Stimulated activated naive CD8-positive, alpha-beta T cell treated with anti-CD3 and anti-CD28 coated beads, Interleukin-15, Interleukin-2, amounts not matched to agents 100 ng/mL and 50 ng/mL, for 24 hours (primary cell): ENCODE data around the gene CIB4.

Source experiments
- H3K27ac Mint-ChIP-seq: one replicate; pipeline ENCODE4 v1.8.0; 2021; ENCODE audit warnings: mild to moderate bottlenecking, mixed read lengths
- H3K27me3 Mint-ChIP-seq: one replicate; pipeline ENCODE4 v1.8.0; 2021; ENCODE audit warnings: mixed read lengths
- H3K36me3 Mint-ChIP-seq: one replicate; pipeline ENCODE4 v1.8.0; 2021; ENCODE audit warnings: low read depth, mixed read lengths
- H3K4me1 Mint-ChIP-seq: one replicate; pipeline ENCODE4 v1.8.0; 2021; ENCODE audit warnings: low read depth, mixed read lengths
- H3K4me3 Mint-ChIP-seq: one replicate; pipeline ENCODE4 v1.8.0; 2021; ENCODE audit warnings: mild to moderate bottlenecking, mixed read lengths
- H3K9me3 Mint-ChIP-seq: one replicate; pipeline ENCODE4 v1.8.0; 2021; ENCODE audit warnings: mixed read lengths

CIB4 gene

DNA sequence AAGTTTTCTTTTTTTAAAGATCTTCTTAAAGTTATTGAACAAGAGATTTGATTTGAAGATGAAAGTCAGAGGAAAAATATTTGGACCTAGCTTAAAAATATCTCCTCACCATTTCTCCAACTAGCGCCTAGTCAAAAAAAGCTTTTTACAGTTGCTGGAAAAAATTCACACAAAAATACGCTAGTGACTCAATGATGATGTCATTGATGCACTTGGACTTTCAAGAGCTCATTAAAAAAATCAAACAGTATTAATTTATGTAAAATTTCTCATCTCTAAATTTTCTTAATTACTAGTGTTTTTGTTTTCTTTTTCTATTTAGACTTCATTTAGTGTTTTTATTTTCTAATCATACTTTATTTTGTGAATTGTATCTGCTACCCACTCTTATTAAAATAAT lies 41.8 kb downstream of the CIB4 start:
- Mint-ChIP-seq H3K4me1 (peaks cover 6% of the 10 kb centered on the region), H3K27ac (no peak overlapping the region), H3K9me3 (no peaks in the 10 kb centered on the region), H3K27me3 (peaks cover 48% of the 10 kb centered on the region), H3K36me3 (no peaks in the 10 kb centered on the region), H3K4me3 (no peak overlapping the region)

GRCh38 chr2:26598996-26599373 lies 42.2 kb downstream of the CIB4 start:
- Mint-ChIP-seq H3K4me1 (peaks cover 6% of the 10 kb centered on the region), H3K36me3 (no peaks in the 10 kb centered on the region), H3K27me3 (peaks cover 49% of the 10 kb centered on the region), H3K27ac (no peak overlapping the region), H3K4me3 (no peak overlapping the region), H3K9me3 (no peaks in the 10 kb centered on the region)

DNA sequence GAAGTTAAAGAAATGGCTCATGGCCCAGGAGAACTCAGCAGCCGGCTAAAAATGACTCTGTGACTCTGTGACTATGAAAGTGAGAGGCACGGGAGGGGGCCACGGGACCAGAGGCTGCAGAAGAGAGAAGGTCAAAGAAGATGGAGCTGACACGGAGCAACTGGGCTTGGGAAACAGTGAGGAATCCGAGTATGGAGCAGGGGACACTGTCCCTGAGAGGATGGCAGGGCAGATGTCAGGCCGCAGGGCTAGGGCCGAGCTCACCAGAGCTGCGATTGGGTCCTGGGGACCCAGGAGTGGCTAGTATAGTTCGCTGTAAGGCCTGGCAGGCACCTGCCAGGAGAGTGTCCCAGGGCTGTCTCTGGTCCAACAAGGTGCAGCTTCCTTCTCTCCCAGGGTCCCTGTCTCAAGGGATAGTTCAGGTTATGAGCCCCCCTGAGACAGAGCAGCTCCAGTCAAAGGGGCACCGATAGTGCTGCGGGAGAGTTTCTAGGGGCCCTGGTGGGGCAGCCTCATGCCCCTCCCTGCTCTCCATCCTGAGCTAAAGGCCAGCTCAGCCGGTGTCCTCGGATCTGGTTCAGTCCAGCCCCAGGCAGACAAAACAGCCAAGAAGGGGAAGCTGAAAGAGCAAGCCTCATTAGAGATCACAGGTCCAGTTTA lies 42.7 kb downstream of the CIB4 start:
- H3K27me3 Mint-ChIP-seq, result peaks cover 54% of the 10 kb centered on the region

DNA sequence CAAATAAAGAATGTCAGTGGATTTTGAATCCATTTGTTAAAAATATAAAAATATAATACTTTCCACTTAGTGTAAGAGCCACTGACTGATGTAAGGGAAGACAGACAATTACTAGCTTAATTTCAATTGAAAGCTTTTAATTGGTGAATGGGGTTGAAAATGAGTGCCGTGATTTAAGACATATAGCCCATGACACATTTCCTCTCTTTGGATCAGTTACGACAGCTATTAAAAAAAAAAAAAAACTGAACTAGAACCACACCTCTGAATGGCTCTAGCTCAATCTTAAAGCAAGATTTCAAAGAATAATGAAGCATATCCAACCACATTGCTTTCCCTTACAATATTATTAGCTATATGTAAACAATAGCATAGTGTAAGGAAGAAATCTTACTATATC lies 44.0 kb downstream of the CIB4 start:
- no peaks in the 10 kb centered on the region for H3K36me3 Mint-ChIP-seq
- H3K9me3 Mint-ChIP-seq, result no peaks in the 10 kb centered on the region
- peaks cover 52% of the 10 kb centered on the region for H3K27me3 Mint-ChIP-seq
- H3K4me1 Mint-ChIP-seq, result peaks cover 12% of the 10 kb centered on the region
- H3K27ac Mint-ChIP-seq, result no peak overlapping the region
- no peak overlapping the region for H3K4me3 Mint-ChIP-seq

More for the DNA sequence above, 42.7 kb downstream of the CIB4 start:
- H3K36me3 Mint-ChIP-seq, result no peaks in the 10 kb centered on the region
- no peak overlapping the region for H3K4me3 Mint-ChIP-seq
- H3K4me1 Mint-ChIP-seq, result peaks cover 6% of the 10 kb centered on the region
- H3K9me3 Mint-ChIP-seq, result no peaks in the 10 kb centered on the region
- no peak overlapping the region for H3K27ac Mint-ChIP-seq

GRCh38 chr2:26595146-26595545 lies 46.0 kb downstream of the CIB4 start:
- Mint-ChIP-seq H3K27me3 (peaks cover 43% of the 10 kb centered on the region), H3K4me3 (no peak overlapping the region), H3K9me3 (no peaks in the 10 kb centered on the region), H3K27ac (no peak overlapping the region), H3K36me3 (no peaks in the 10 kb centered on the region), H3K4me1 (peaks cover 23% of the 10 kb centered on the region)

- peak overlapping the region; percentile 60 for H3K27ac Mint-ChIP-seq
- H3K4me1 Mint-ChIP-seq, result peaks cover 23% of the 10 kb centered on the region
- H3K4me3 Mint-ChIP-seq, result no peak overlapping the region
- peaks cover 39% of the 10 kb centered on the region for H3K27me3 Mint-ChIP-seq
- no peaks in the 10 kb centered on the region for H3K36me3 Mint-ChIP-seq
- no peaks in the 10 kb centered on the region for H3K9me3 Mint-ChIP-seq
Observed at GRCh38 chr2:26591619-26592505, 49.3 kb downstream of the CIB4 start.

DNA sequence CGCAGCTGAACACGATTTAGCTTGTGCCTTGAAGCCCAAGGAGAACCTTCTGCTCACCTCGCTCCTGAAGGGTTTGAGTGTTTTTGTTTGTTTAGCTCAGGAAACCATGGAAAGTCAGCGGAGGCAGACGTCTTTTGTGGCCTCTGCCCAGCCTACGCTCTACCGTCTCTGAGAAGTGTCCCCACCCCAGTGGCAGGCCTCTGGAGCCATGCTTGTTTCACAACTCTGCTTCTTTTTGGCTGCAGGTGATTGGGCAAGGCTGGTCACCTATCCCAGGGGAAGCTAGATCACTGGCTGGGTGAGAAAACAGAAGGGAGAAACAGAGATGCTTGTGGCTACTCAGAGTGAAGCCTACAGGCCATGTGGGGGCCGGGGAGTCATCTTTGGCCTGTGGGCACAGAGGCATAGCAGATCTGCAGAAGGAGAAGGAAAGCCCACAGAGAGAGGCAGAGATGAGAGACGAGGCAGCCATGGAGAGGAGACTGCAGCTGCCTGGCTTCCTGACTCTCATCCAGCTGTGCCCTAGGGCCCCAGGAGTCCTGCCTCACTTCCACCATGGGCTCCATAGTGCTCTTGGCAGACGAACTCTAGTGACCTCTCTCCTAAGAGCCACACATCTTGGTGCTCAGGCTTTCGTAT lies 50.1 kb downstream of the CIB4 start:
- Mint-ChIP-seq H3K4me3 (no peak overlapping the region), H3K9me3 (no peaks in the 10 kb centered on the region), H3K4me1 (peaks cover 22% of the 10 kb centered on the region), H3K27ac (no peak overlapping the region), H3K36me3 (no peaks in the 10 kb centered on the region), H3K27me3 (peaks cover 42% of the 10 kb centered on the region)

DNA sequence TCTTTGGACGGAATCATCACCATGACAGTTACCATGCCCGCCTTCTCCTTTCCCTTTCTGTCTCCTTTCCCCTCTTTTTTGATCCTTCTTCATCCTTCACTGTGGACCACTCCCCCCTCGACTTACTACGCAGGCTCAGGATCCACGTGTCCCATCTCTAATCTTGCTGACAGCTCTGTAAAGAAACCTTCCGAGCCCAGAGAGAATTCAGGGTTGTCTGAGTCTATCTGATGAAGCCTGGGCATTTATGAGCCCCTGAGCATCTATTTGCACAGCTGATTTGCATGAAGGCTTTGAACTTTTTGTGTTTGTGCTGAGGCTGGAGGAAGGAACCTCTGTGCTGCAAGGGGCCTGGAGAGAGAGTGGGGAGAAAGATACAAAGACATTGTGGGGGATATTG lies 50.7 kb downstream of the CIB4 start:
- Mint-ChIP-seq H3K4me1 (peaks cover 17% of the 10 kb centered on the region), H3K27me3 (peaks cover 42% of the 10 kb centered on the region), H3K36me3 (no peaks in the 10 kb centered on the region)

DNA sequence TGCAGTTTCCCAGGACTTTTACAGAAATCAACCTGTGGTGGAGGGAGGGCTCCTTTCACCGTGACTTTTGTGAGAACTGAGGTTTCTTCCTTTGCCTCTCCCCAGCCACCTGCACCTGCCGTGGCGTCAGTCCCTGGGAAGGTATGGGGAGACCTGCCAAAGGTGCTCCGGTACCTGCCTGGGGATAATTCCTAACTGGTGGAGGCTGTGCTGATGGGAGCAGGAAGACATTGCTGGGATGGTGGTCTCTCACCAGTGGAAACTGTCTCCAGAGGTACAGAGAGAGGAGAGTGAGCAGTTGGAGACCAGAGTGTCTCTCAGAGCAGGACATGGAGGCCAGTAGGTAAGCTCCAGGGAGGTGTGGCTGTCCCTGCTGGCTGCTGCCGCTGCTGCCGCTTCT lies 52.6 kb downstream of the CIB4 start:
- Mint-ChIP-seq H3K27ac (no peak overlapping the region), H3K9me3 (no peaks in the 10 kb centered on the region)

More for the DNA sequence above, 50.7 kb downstream of the CIB4 start:
- no peak overlapping the region for H3K27ac Mint-ChIP-seq
- no peaks in the 10 kb centered on the region for H3K9me3 Mint-ChIP-seq
- H3K4me3 Mint-ChIP-seq, result no peak overlapping the region

DNA sequence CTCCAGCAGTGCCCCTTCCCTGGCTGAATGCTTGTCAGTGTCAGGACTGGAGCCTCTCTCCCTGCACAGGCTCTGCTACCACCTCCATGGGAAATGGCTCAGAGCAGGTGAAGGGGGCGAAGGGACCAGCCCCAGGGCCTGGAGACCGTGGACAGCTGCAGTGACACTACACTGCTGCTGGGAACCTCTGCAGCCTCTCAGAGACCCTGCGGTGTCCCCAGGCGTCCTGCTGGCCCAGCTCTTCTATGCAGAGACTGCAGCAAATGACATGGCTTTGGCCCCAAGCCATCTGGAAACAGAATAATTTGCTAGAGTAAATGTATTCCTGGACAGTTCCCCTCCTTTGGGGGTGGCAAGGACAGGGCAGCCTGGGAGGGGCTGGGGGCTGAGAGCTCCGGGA lies 53.2 kb downstream of the CIB4 start:
- peaks cover 22% of the 10 kb centered on the region for H3K27me3 Mint-ChIP-seq
- H3K4me3 Mint-ChIP-seq, result no peak overlapping the region
- no peaks in the 10 kb centered on the region for H3K36me3 Mint-ChIP-seq
- H3K27ac Mint-ChIP-seq, result no peak overlapping the region
- no peaks in the 10 kb centered on the region for H3K9me3 Mint-ChIP-seq
- peaks cover 17% of the 10 kb centered on the region for H3K4me1 Mint-ChIP-seq

More for the DNA sequence above, 52.6 kb downstream of the CIB4 start:
- Mint-ChIP-seq H3K27me3 (peaks cover 24% of the 10 kb centered on the region), H3K36me3 (no peaks in the 10 kb centered on the region), H3K4me3 (no peak overlapping the region), H3K4me1 (peaks cover 17% of the 10 kb centered on the region)

DNA sequence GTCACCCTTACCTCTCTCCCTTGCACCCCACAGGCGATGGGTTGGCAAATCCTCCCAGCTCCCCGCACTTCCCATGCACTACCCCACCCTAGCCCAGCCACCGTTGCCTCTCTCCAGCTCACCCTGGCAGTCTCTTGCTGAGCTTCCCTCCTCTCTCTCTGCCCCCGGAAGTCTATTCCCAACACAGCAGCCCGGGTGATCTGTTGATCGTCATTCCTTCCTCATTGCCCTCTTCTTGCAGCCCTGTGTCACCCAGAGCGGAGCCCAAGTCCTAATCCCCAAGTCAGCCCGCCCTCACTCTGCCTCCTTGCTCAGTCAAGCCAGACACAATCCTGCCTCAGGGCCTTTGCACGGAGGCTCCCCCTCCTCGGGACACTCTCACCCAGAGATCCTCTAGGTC lies 55.2 kb downstream of the CIB4 start:
- Mint-ChIP-seq H3K4me1 (peaks cover 1% of the 10 kb centered on the region), H3K9me3 (no peaks in the 10 kb centered on the region), H3K27me3 (peaks cover 16% of the 10 kb centered on the region), H3K27ac (no peak overlapping the region), H3K4me3 (no peak overlapping the region), H3K36me3 (no peaks in the 10 kb centered on the region)

GRCh38 chr2:26585100-26585499 lies 56.1 kb downstream of the CIB4 start:
- no peaks in the 10 kb centered on the region for H3K4me1 Mint-ChIP-seq
- no peaks in the 10 kb centered on the region for H3K9me3 Mint-ChIP-seq
- no peak overlapping the region for H3K4me3 Mint-ChIP-seq
- H3K27ac Mint-ChIP-seq, result no peak overlapping the region
- H3K36me3 Mint-ChIP-seq, result no peaks in the 10 kb centered on the region
- peaks cover 12% of the 10 kb centered on the region for H3K27me3 Mint-ChIP-seq

DNA sequence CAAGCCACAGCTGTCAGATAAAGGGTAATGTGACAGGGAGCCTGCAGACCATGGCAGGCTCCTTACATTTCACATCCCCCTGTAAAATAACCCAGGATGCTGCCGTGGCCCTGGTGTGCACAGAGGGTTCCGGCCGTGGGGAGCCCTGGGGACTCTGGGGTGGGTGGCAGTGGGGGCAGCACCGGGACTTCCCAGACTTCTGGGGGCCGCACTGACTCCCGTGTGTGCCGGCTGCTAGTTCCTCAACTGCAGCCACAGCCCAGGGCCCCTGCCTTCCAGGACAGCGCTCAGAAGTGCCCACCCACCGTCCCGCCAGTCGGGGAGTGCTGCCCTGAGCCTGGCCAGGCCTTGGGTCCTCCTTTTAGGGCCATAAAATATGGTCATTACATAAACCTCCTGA lies 56.5 kb downstream of the CIB4 start:
- H3K4me1 Mint-ChIP-seq, result no peaks in the 10 kb centered on the region
- no peaks in the 10 kb centered on the region for H3K36me3 Mint-ChIP-seq
- no peak overlapping the region for H3K27ac Mint-ChIP-seq
- H3K27me3 Mint-ChIP-seq, result peaks cover 12% of the 10 kb centered on the region
- H3K4me3 Mint-ChIP-seq, result no peak overlapping the region
- no peaks in the 10 kb centered on the region for H3K9me3 Mint-ChIP-seq

GRCh38 chr2:26584191-26584590 lies 57.0 kb downstream of the CIB4 start:
- H3K4me1 Mint-ChIP-seq, result no peaks in the 10 kb centered on the region
- H3K27ac Mint-ChIP-seq, result no peak overlapping the region
- H3K36me3 Mint-ChIP-seq, result no peaks in the 10 kb centered on the region
- peaks cover 13% of the 10 kb centered on the region for H3K27me3 Mint-ChIP-seq
- H3K9me3 Mint-ChIP-seq, result no peaks in the 10 kb centered on the region
- no peak overlapping the region for H3K4me3 Mint-ChIP-seq

DNA sequence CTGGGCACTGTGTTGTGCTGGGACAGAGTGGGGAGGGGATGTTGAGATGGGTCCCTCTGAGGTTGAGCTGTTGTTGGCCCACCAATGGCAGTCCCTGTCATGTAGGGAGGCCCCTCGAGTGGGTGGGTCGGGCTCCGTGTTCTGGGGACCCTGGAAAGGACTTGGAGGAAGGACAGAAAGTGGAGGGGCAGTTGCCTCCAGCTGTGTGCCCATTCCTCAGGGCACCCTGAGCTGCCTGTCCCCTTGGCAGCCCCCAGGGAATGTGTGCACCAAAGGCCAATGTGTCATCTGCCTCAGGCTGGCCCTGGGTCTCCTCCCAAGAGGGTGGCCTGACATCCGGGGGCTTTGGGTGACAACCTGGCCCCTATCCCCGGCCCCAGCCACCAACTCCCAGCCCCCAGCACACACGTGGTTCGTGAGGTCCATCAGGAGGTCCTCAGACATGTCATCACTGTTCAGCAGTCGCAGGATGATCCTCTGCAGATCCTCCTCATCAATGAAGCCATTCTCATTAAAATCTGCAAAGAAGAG lies 57.7 kb downstream of the CIB4 start:
- Mint-ChIP-seq H3K27ac (no peak overlapping the region), H3K9me3 (no peaks in the 10 kb centered on the region), H3K27me3 (peaks cover 19% of the 10 kb centered on the region)

More for the DNA sequence above, 57.7 kb downstream of the CIB4 start:
- Mint-ChIP-seq H3K4me3 (no peak overlapping the region), H3K36me3 (no peaks in the 10 kb centered on the region), H3K4me1 (no peaks in the 10 kb centered on the region)
